H1 (cell line): ENCODE results near the gene PHLPP1. TPM values are rescaled to one million over a fixed set of nuclear protein-coding genes. Genes with fewer than 3 reads are reported as not detected.

Experiments
- CTCF ChIA-PET: fragments of 300-600 bp; sonication (Branson Sonifier 250); formaldehyde crosslinking; loops from one replicate; lab custom pipeline; 2021; ENCODE audit not compliant: partially characterized antibody; lab: Charles Lee
- POLR2A ChIA-PET: fragments of 300-600 bp; sonication (Branson Sonifier 250); formaldehyde crosslinking; loops from one replicate; lab custom pipeline; 2021; ENCODE audit warnings: inconsistent platforms; ENCODE audit not compliant: partially characterized antibody; lab: Charles Lee
- DNase-seq, 2 experiments: peaks; one replicate each; pipeline versions ENCODE4 v3.0.0 to v3.0.0-alpha.2; 2010 to 2022; ENCODE audit warnings: low spot score in 2 of 2, low read depth in 1 of 2, mixed read lengths in 1 of 2
- FAIRE-seq: peaks from 2 replicates; lab custom pipeline; 2011; peaks lifted over from hg19 to GRCh38; lab: Jason Lieb, UNC
- H2AFZ ChIP-seq: 2 replicates; pipeline ENCODE4 v1.8.1; 2012; ENCODE audit warnings: low read length, inconsistent platforms
- H2AK5ac ChIP-seq: 2 replicates; pipeline ENCODE4 v1.6.1; 2013; ENCODE audit warnings: low read depth, low read length
- H2BK120ac ChIP-seq: replicated peaks from 2 replicates; pipeline ENCODE3; 2013; ENCODE audit warnings: low read depth, low read length, inconsistent platforms
- H2BK12ac ChIP-seq: 2 replicates; pipeline ENCODE4 v1.6.1; 2013; ENCODE audit warnings: low read depth, low read length
- H2BK15ac ChIP-seq: 2 replicates; pipeline ENCODE4 v1.6.1; 2013; ENCODE audit warnings: low read length
- H2BK20ac ChIP-seq: 2 replicates; pipeline ENCODE4 v1.6.1; 2013; ENCODE audit warnings: low read length
- H2BK5ac ChIP-seq: 2 replicates; pipeline ENCODE4 v1.6.1; 2013; ENCODE audit warnings: low read depth, low read length
- H3K14ac ChIP-seq: 2 replicates; pipeline ENCODE4 v1.6.1; 2013; ENCODE audit warnings: inconsistent platforms; ENCODE audit not compliant: insufficient read length
- H3K18ac ChIP-seq: 2 replicates; pipeline ENCODE4 v1.6.1; 2013; ENCODE audit warnings: low read length; ENCODE audit errors: extremely low read depth
- H3K23ac ChIP-seq: 2 replicates; pipeline ENCODE4 v1.6.1; 2013; ENCODE audit warnings: inconsistent platforms; ENCODE audit not compliant: insufficient read length
- H3K23me2 ChIP-seq: 2 replicates; pipeline ENCODE4 v1.6.1; 2013; ENCODE audit warnings: low read depth, low read length
- H3K27ac ChIP-seq: 2 replicates; pipeline ENCODE4 v1.6.1; 2011; ENCODE audit warnings: low read depth, low read length, inconsistent platforms
- H3K27me3 ChIP-seq, 4 experiments: replicated peaks in 1 of 4; 1 replicate in 1 of 4; 2 replicates in 3 of 4; pipeline versions ENCODE4 v1.6.1 to v1.8.1; 2011 to 2013; ENCODE audit warnings: low read length in 3 of 4, mild to moderate bottlenecking in 3 of 4, inconsistent platforms in 2 of 4, mixed read lengths in 2 of 4, moderate library complexity in 1 of 4; ENCODE audit not compliant: control insufficient read depth in 3 of 4, insufficient read depth in 3 of 4; ENCODE audit errors: extremely low read depth in 1 of 4
- H3K36me3 ChIP-seq, 4 experiments: 2 replicates each; pipeline versions ENCODE4 v1.6.1 to v1.8.1; 2011 to 2013; ENCODE audit warnings: mild to moderate bottlenecking in 4 of 4, low read length in 3 of 4, moderate library complexity in 2 of 4, control low read depth in 1 of 4, inconsistent platforms in 1 of 4; ENCODE audit not compliant: insufficient read depth in 4 of 4, control insufficient read depth in 2 of 4
- H3K4ac ChIP-seq: replicated peaks from 2 replicates; pipeline ENCODE3; 2013; ENCODE audit warnings: low read length, low read depth, mixed read lengths, inconsistent platforms; ENCODE audit not compliant: insufficient read length
- H3K4me1 ChIP-seq, 4 experiments: replicated peaks in 1 of 4; 1 replicate in 1 of 4; 2 replicates in 3 of 4; pipeline versions ENCODE4 v1.6.1 to v1.8.1; 2011 to 2013; ENCODE audit warnings: low read length in 3 of 4, inconsistent platforms in 2 of 4, mixed read lengths in 1 of 4; ENCODE audit not compliant: insufficient read depth in 4 of 4, control insufficient read depth in 3 of 4
- H3K4me2 ChIP-seq, 2 experiments: 2 replicates each; pipeline versions ENCODE4 v1.6.1 to v1.8.1; 2011 to 2013; ENCODE audit warnings: low read depth in 2 of 2, low read length in 2 of 2, control low read depth in 1 of 2, inconsistent platforms in 1 of 2, mild to moderate bottlenecking in 1 of 2; ENCODE audit not compliant: insufficient read depth in 1 of 2
- H3K4me3 ChIP-seq, 4 experiments: fragments of 200-600, 300-600 bp in 1 of 4; sonication (generic), shearing (Covaris generic), sonication (Bioruptor Twin) in 1 of 4; 2 replicates each; pipeline versions ENCODE4 v1.5.1 to v1.8.1; 2011 to 2016; ENCODE audit warnings: low read length in 4 of 4, low read depth in 3 of 4, control low read depth in 2 of 4, inconsistent platforms in 2 of 4, mild to moderate bottlenecking in 2 of 4, mixed read lengths in 1 of 4, moderate library complexity in 1 of 4; ENCODE audit not compliant: insufficient read depth in 2 of 4; ENCODE audit errors: extremely low read depth in 1 of 4
- H3K56ac ChIP-seq: replicated peaks from 2 replicates; pipeline ENCODE3; 2013; ENCODE audit warnings: low read depth, mild to moderate bottlenecking, mixed read lengths, low read length, inconsistent platforms; ENCODE audit not compliant: insufficient read length
- H3K79me1 ChIP-seq: 2 replicates; pipeline ENCODE4 v1.6.1; 2013; ENCODE audit warnings: low read depth, low read length, control low read depth
- H3K79me2 ChIP-seq, 2 experiments: 2 replicates each; pipeline versions ENCODE4 v1.6.1 to v1.8.1; 2012 to 2013; ENCODE audit warnings: low read length in 2 of 2, mild to moderate bottlenecking in 2 of 2, inconsistent platforms in 1 of 2; ENCODE audit not compliant: insufficient read depth in 2 of 2, control insufficient read depth in 1 of 2
- H3K9ac ChIP-seq, 4 experiments: replicated peaks in 1 of 4; 1 replicate in 1 of 4; 2 replicates in 3 of 4; pipeline versions ENCODE4 v1.6.1 to v1.8.1; 2011 to 2013; ENCODE audit warnings: low read depth in 3 of 4, low read length in 3 of 4, control low read depth in 2 of 4, mild to moderate bottlenecking in 2 of 4, moderate library complexity in 2 of 4, inconsistent platforms in 1 of 4; ENCODE audit errors: extremely low read depth in 1 of 4
- H3K9me3 ChIP-seq, 2 experiments: 2 replicates each; pipeline versions ENCODE4 v1.6.1 to v1.8.1; 2012 to 2013; ENCODE audit warnings: mild to moderate bottlenecking in 2 of 2, moderate library complexity in 2 of 2, control low read depth in 1 of 2, inconsistent platforms in 1 of 2, low read depth in 1 of 2, low read length in 1 of 2, mixed read lengths in 1 of 2; ENCODE audit not compliant: insufficient read depth in 2 of 2
- H4K20me1 ChIP-seq, 2 experiments: replicated peaks in 1 of 2; 2 replicates each; pipeline versions ENCODE3 to v1.8.1; 2011 to 2013; ENCODE audit warnings: inconsistent platforms in 2 of 2, low read length in 2 of 2, mild to moderate bottlenecking in 1 of 2; ENCODE audit not compliant: insufficient read depth in 2 of 2, control insufficient read depth in 1 of 2
- H4K5ac ChIP-seq: 2 replicates; pipeline ENCODE4 v1.6.1; 2013; ENCODE audit warnings: low read length, low read depth, mixed read lengths, inconsistent platforms; ENCODE audit not compliant: insufficient read length
- H4K8ac ChIP-seq: 2 replicates; pipeline ENCODE4 v1.8.0; 2013; ENCODE audit warnings: mild to moderate bottlenecking, moderate library complexity, low read length, inconsistent platforms; ENCODE audit not compliant: insufficient read depth; ENCODE audit errors: extremely low read depth
- H4K91ac ChIP-seq: replicated peaks from 2 replicates; pipeline ENCODE3; 2013; ENCODE audit warnings: low read length, mixed read lengths, inconsistent platforms; ENCODE audit not compliant: insufficient read length
- BCL11A ChIP-seq, 2 experiments: IDR thresholded peaks; one replicate each; pipeline ENCODE4 v1.6.1; 2011; ENCODE audit warnings: low read depth in 2 of 2, low read length in 2 of 2, mild to moderate bottlenecking in 2 of 2
- CBX5 ChIP-seq: fragments of 300-800, 300-1000 bp; sonication (generic); IDR thresholded peaks from 2 replicates; pipeline ENCODE4 v1.7.1; 2016; ENCODE audit warnings: antibody characterized with exemption, low read length, low read depth
- NANOG ChIP-seq: IDR thresholded peaks from 2 replicates; pipeline ENCODE4 v1.6.1; 2011; ENCODE audit warnings: low read length, low read depth, mild to moderate bottlenecking, inconsistent platforms; ENCODE audit not compliant: insufficient read depth, poor library complexity, severe bottlenecking
- RXRA ChIP-seq: IDR thresholded peaks from 2 replicates; pipeline ENCODE4 v1.6.1; 2011; ENCODE audit warnings: low read depth, mild to moderate bottlenecking, low read length, moderate library complexity; ENCODE audit not compliant: insufficient read depth
- SAP30 ChIP-seq: fragments of 300-600 bp; sonication (generic); IDR thresholded peaks from 2 replicates; pipeline ENCODE4 v1.7.1; 2012; ENCODE audit warnings: low read length, moderate library complexity, mild to moderate bottlenecking, inconsistent platforms; ENCODE audit not compliant: insufficient read depth, insufficient replicate concordance
- SIX5 ChIP-seq: IDR thresholded peaks from 2 replicates; pipeline ENCODE4 v1.6.1; 2011; ENCODE audit warnings: mild to moderate bottlenecking, low read depth, low read length
- SRF ChIP-seq: IDR thresholded peaks from 2 replicates; pipeline ENCODE4 v1.6.1; 2011; ENCODE audit warnings: mild to moderate bottlenecking, low read depth, low read length, moderate library complexity
- TAF7 ChIP-seq: optimal IDR thresholded peaks from 2 replicates; pipeline ENCODE3; 2011; ENCODE audit warnings: low read depth, mild to moderate bottlenecking, inconsistent platforms, low read length, moderate library complexity, borderline replicate concordance
- WGBS, 2 experiments: shearing (Covaris generic) in 1 of 2; methylation state at CpG; one replicate each; pipeline versions ENCODE4 v1.1.6 to v1.1.7; 2013 to 2015; ENCODE audit warnings: low lambda C conversion rate in 2 of 2, mixed read lengths in 2 of 2, inconsistent platforms in 1 of 2, low coverage in 1 of 2, missing lambda C conversion rate in 1 of 2; ENCODE audit not compliant: insufficient replicate concordance in 2 of 2, insufficient coverage in 1 of 2, insufficient read length in 1 of 2; ENCODE audit errors: extremely low coverage in 1 of 2, missing lambda C conversion rate in 1 of 2; 5-methylcytosine and 5-hydroxymethylcytosine counted together
- polyA plus RNA-seq, 7 experiments: library from polyadenylated mRNA; depleted of rRNA in 3 of 7; stranded (reverse) in 5 of 7; unstranded in 2 of 7; fragments of >200 nt in 5 of 7; fragments of 200-250 nt in 2 of 7; gene quantifications; 1 replicate in 5 of 7; 2 replicates in 1 of 7; 4 replicates in 1 of 7; pipeline versions ENCODE4 v1.2.1 to v1.2.3, GENCODE V29; 2011 to 2013; ENCODE audit warnings: missing spikeins in 2 of 7, mixed read lengths in 2 of 7
- total RNA-seq: library from RNA; stranded (reverse); fragmentation: NEBNext Ultra II Directional; extraction: Animal tissue kit (Norgen Biotek cat#: 25700); gene quantifications from 2 replicates; pipeline ENCODE4 v1.2.1, GENCODE V29; 2021

The PHLPP1 gene
- total and polyA plus RNA-seq, 2 of the 8 experiments (the other 6 are each of a cell fraction or from before 2014, with no cell fraction given): 28.0 to 66.3 TPM

DNA sequence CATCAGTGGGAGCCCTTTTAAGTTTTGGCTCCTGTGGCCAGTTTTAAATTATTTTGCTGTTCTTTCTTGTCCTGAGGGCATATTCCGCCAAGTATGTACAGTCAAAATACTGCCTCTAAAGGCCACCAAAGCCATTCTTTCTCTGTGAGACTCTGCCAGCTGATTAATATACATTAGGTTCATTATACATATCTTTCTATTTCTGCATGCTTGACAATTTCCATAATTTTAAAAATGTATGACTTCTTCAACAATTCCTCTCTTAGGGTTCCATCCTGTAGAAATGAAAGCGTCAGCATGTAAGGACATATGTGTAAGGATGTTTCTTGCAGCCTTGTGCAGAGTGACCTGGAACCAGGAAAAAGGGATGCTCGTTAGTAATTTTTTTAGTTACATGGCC is 291.9 kb downstream of the PHLPP1 start:
- Histone ChIP-seq H3K4me1 (no peaks in the 10 kb centered on the region), H3K9ac (no peak overlapping the region), H3K23ac (no peak overlapping the region)
- TF ChIP-seq CBX5 (no peak), RXRA (no peak), SIX5 (no peak), SAP30 (no peak), SRF (no peak), NANOG (no peak), TAF7 (no peak), BCL11A (IDR thresholded peaks at IDR 0.05; ENCODE audit: low read depth in 2 of 2, low read length in 2 of 2) (no peak)
- TF ChIP-seq, all 59 proteins: peak for 0
- Histone ChIP-seq H3K14ac (no peak overlapping the region), H3K56ac (no peak overlapping the region), H2BK15ac (no peak overlapping the region), H3K4ac (no peak overlapping the region), H3K9me3 (no peaks in the 10 kb centered on the region), H3K4me3 (no peak overlapping the region), H2BK12ac (no peak overlapping the region), H3K23me2 (no peaks in the 10 kb centered on the region), H2BK20ac (no peak overlapping the region), H3K27ac (no peak overlapping the region), H3K4me2 (no peak overlapping the region), H4K5ac (no peak overlapping the region), H2AK5ac (no peak overlapping the region), H3K79me1 (no peaks in the 10 kb centered on the region), H2BK5ac (no peak overlapping the region), H3K27me3 (no peaks in the 10 kb centered on the region), H3K18ac (no peak overlapping the region), H3K79me2 (no peaks in the 10 kb centered on the region), H4K91ac (no peak overlapping the region), H2BK120ac (no peak overlapping the region), H2AFZ (no peak overlapping the region), H4K8ac (no peak overlapping the region), H3K36me3 (no peaks in the 10 kb centered on the region), H4K20me1 (no peaks in the 10 kb centered on the region)
- FAIRE-seq (no peak), DNase-seq (no peak)
- POLR2A ChIA-PET: no interaction called here
- 93% methylated on average over 3 of the region's 3 CpGs; no CpG with 5 or more reads in 1 of the 2 experiments for WGBS, 2 experiments
- CTCF ChIA-PET: interaction anchor here (0.6 to 2.2 kb wide), 8 partner anchors 9 to 423 kb away, joined by 3 to 15 read pairs (median 4); no protein-coding TSS in a partner anchor
